ENCODE results near the gene PLA2G4E. TPM values are rescaled to one million over a fixed set of nuclear protein-coding genes. Genes with fewer than 3 reads are reported as not detected.

Gene PLA2G4E
- total and polyA plus RNA-seq, 2 donors: 0.05 to 0.62 TPM

- Histone ChIP-seq H3K9me3 (ENCODE audit: control insufficient read depth in 2 of 2, insufficient read depth in 1 of 2, low read length in 1 of 2) (no peaks in the 10 kb centered on the region), H3K27ac (ENCODE audit: low read depth in 1 of 2, low read length in 1 of 2) (no peak overlapping the region), H3K4me1 (ENCODE audit: control insufficient read depth in 2 of 2, insufficient read depth in 2 of 2, low read length in 2 of 2) (peaks cover 0 to 4% of the 10 kb centered on the region in 2 donors), H3K36me3 (ENCODE audit: control insufficient read depth in 2 of 2, insufficient read depth in 2 of 2, low read length in 1 of 2) (no peaks in the 10 kb centered on the region), H3K4me3 (ENCODE audit: low read length in 2 of 2) (no peak overlapping the region), H3K27me3 (ENCODE audit: control insufficient read depth in 2 of 2, insufficient read depth in 1 of 2, low read length in 1 of 2) (no peaks in the 10 kb centered on the region)
- 97% methylated on average over 19 of the region's 19 CpGs for WGBS
- no peak for DNase-seq (ENCODE audit: low read depth in 6 of 9, low spot score in 9 of 9)
These were observed 35.3 kb downstream of the PLA2G4E start for GRCh38 chr15:41985236-41986160.

- H3K4me1 ChIP-seq (ENCODE audit: control insufficient read depth in 2 of 2, insufficient read depth in 2 of 2, low read length in 2 of 2): peaks cover 0 to 4% of the 10 kb centered on the region in 2 donors
- DNase-seq (ENCODE audit: low read depth in 6 of 9, low spot score in 9 of 9): no peak
- H3K27ac ChIP-seq (ENCODE audit: low read depth in 1 of 2, low read length in 1 of 2): no peak overlapping the region
- no peaks in the 10 kb centered on the region for H3K27me3 ChIP-seq (ENCODE audit: control insufficient read depth in 2 of 2, insufficient read depth in 1 of 2, low read length in 1 of 2)
- no peaks in the 10 kb centered on the region for H3K36me3 ChIP-seq (ENCODE audit: control insufficient read depth in 2 of 2, insufficient read depth in 2 of 2, low read length in 1 of 2)
- WGBS: 97% methylated on average over 5 of the region's 5 CpGs
- H3K9me3 ChIP-seq (ENCODE audit: control insufficient read depth in 2 of 2, insufficient read depth in 1 of 2, low read length in 1 of 2): no peaks in the 10 kb centered on the region
- H3K4me3 ChIP-seq (ENCODE audit: low read length in 2 of 2): no peak overlapping the region
These were observed 36.2 kb downstream of the PLA2G4E start for GRCh38 chr15:41984622-41985021.

- Histone ChIP-seq H3K27me3 (ENCODE audit: control insufficient read depth in 2 of 2, insufficient read depth in 1 of 2, low read length in 1 of 2) (no peaks in the 10 kb centered on the region), H3K36me3 (ENCODE audit: control insufficient read depth in 2 of 2, insufficient read depth in 2 of 2, low read length in 1 of 2) (no peaks in the 10 kb centered on the region), H3K9me3 (ENCODE audit: control insufficient read depth in 2 of 2, insufficient read depth in 1 of 2, low read length in 1 of 2) (no peaks in the 10 kb centered on the region), H3K27ac (ENCODE audit: low read depth in 1 of 2, low read length in 1 of 2) (no peak overlapping the region), H3K4me1 (ENCODE audit: control insufficient read depth in 2 of 2, insufficient read depth in 2 of 2, low read length in 2 of 2) (peaks cover 0 to 4% of the 10 kb centered on the region in 2 donors), H3K4me3 (ENCODE audit: low read length in 2 of 2) (no peak overlapping the region)
- WGBS: 97% methylated on average over 17 of the region's 17 CpGs
- DNase-seq (ENCODE audit: low read depth in 6 of 9, low spot score in 9 of 9): no peak
These were observed 36.9 kb downstream of the PLA2G4E start for GRCh38 chr15:41983621-41984571.

- H3K27me3 ChIP-seq (ENCODE audit: control insufficient read depth in 2 of 2, insufficient read depth in 1 of 2, low read length in 1 of 2): peaks cover 0 to 2% of the 10 kb centered on the region in 2 donors
- WGBS: 71% methylated on average over 7 of the region's 7 CpGs
- no peak for DNase-seq (ENCODE audit: low read depth in 6 of 9, low spot score in 9 of 9)
- peaks cover 0 to 4% of the 10 kb centered on the region in 2 donors for H3K4me1 ChIP-seq (ENCODE audit: control insufficient read depth in 2 of 2, insufficient read depth in 2 of 2, low read length in 2 of 2)
- no peak overlapping the region for H3K27ac ChIP-seq (ENCODE audit: low read depth in 1 of 2, low read length in 1 of 2)
- no peak overlapping the region for H3K4me3 ChIP-seq (ENCODE audit: low read length in 2 of 2)
- no peaks in the 10 kb centered on the region for H3K9me3 ChIP-seq (ENCODE audit: control insufficient read depth in 2 of 2, insufficient read depth in 1 of 2, low read length in 1 of 2)
- no peaks in the 10 kb centered on the region for H3K36me3 ChIP-seq (ENCODE audit: control insufficient read depth in 2 of 2, insufficient read depth in 2 of 2, low read length in 1 of 2)
These were observed 37.6 kb downstream of the PLA2G4E start for GRCh38 chr15:41983221-41983620.

GRCh38 chr15:41982133-41982930 lies 38.5 kb downstream of the PLA2G4E start:
- Histone ChIP-seq H3K4me1 (ENCODE audit: control insufficient read depth in 2 of 2, insufficient read depth in 2 of 2, low read length in 2 of 2) (peaks cover 0 to 4% of the 10 kb centered on the region in 2 donors), H3K27ac (ENCODE audit: low read depth in 1 of 2, low read length in 1 of 2) (no peak overlapping the region), H3K4me3 (ENCODE audit: low read length in 2 of 2) (no peak overlapping the region), H3K27me3 (ENCODE audit: control insufficient read depth in 2 of 2, insufficient read depth in 1 of 2, low read length in 1 of 2) (peaks cover 0 to 2% of the 10 kb centered on the region in 2 donors), H3K9me3 (ENCODE audit: control insufficient read depth in 2 of 2, insufficient read depth in 1 of 2, low read length in 1 of 2) (no peaks in the 10 kb centered on the region), H3K36me3 (ENCODE audit: control insufficient read depth in 2 of 2, insufficient read depth in 2 of 2, low read length in 1 of 2) (no peaks in the 10 kb centered on the region)
- no peak for DNase-seq (ENCODE audit: low read depth in 6 of 9, low spot score in 9 of 9)
- 93% methylated on average over 10 of the region's 10 CpGs for WGBS

GRCh38 chr15:41981371-41982132 lies 39.3 kb downstream of the PLA2G4E start:
- H3K9me3 ChIP-seq (ENCODE audit: control insufficient read depth in 2 of 2, insufficient read depth in 1 of 2, low read length in 1 of 2): no peaks in the 10 kb centered on the region
- no peak for DNase-seq (ENCODE audit: low read depth in 6 of 9, low spot score in 9 of 9)
- 97% methylated on average over 10 of the region's 10 CpGs for WGBS
- H3K4me3 ChIP-seq (ENCODE audit: low read length in 2 of 2): no peak overlapping the region
- no peaks in the 10 kb centered on the region for H3K36me3 ChIP-seq (ENCODE audit: control insufficient read depth in 2 of 2, insufficient read depth in 2 of 2, low read length in 1 of 2)
- peaks cover 0 to 4% of the 10 kb centered on the region in 2 donors for H3K4me1 ChIP-seq (ENCODE audit: control insufficient read depth in 2 of 2, insufficient read depth in 2 of 2, low read length in 2 of 2)
- H3K27ac ChIP-seq (ENCODE audit: low read depth in 1 of 2, low read length in 1 of 2): no peak overlapping the region
- H3K27me3 ChIP-seq (ENCODE audit: control insufficient read depth in 2 of 2, insufficient read depth in 1 of 2, low read length in 1 of 2): peaks cover 0 to 2% of the 10 kb centered on the region in 2 donors

- Histone ChIP-seq H3K9me3 (ENCODE audit: control insufficient read depth in 2 of 2, insufficient read depth in 1 of 2, low read length in 1 of 2) (no peaks in the 10 kb centered on the region), H3K27me3 (ENCODE audit: control insufficient read depth in 2 of 2, insufficient read depth in 1 of 2, low read length in 1 of 2) (peaks cover 0 to 2% of the 10 kb centered on the region in 2 donors), H3K4me3 (ENCODE audit: low read length in 2 of 2) (no peak overlapping the region), H3K36me3 (ENCODE audit: control insufficient read depth in 2 of 2, insufficient read depth in 2 of 2, low read length in 1 of 2) (no peaks in the 10 kb centered on the region), H3K27ac (ENCODE audit: low read depth in 1 of 2, low read length in 1 of 2) (no peak overlapping the region), H3K4me1 (ENCODE audit: control insufficient read depth in 2 of 2, insufficient read depth in 2 of 2, low read length in 2 of 2) (peaks cover 0 to 4% of the 10 kb centered on the region in 2 donors)
- DNase-seq (ENCODE audit: low read depth in 6 of 9, low spot score in 9 of 9): no peak
- 94% methylated on average over 7 of the region's 7 CpGs for WGBS
These were observed 40.1 kb downstream of the PLA2G4E start for GRCh38 chr15:41980654-41981323.

Data from thymus (tissue), 11 donors.